ENCODE results near the gene PIK3R1.

The PIK3R1 gene

GRCh38 chr5:68335075-68335474 lies 119.5 kb downstream of the PIK3R1 start:
- Histone ChIP-seq H3K18ac (ENCODE audit: low read length) (no peak overlapping the region), H2BK5ac (ENCODE audit: low read length) (no peak overlapping the region), H3K23ac (ENCODE audit: low read length) (no peak overlapping the region), H2AK5ac (ENCODE audit: low read length) (no peak overlapping the region), H3K27me3 (ENCODE audit: insufficient read depth, low read length, poor library complexity) (no peaks in the 10 kb centered on the region), H3K56ac (ENCODE audit: low read length) (no peak overlapping the region), H3K4me2 (ENCODE audit: low read length) (no peak overlapping the region), H2BK120ac (ENCODE audit: low read depth, low read length) (no peak overlapping the region), H2BK15ac (replicated peaks; ENCODE audit: low read depth) (no peak overlapping the region), H4K8ac (ENCODE audit: low read depth, low read length) (no peak overlapping the region), H3K4ac (ENCODE audit: low read depth, low read length) (no peak overlapping the region), H3K27ac (ENCODE audit: low read depth, low read length) (no peak overlapping the region), H4K5ac (ENCODE audit: low read length) (no peak overlapping the region), H3K79me2 (ENCODE audit: control insufficient read depth, insufficient read depth, low read length) (no peaks in the 10 kb centered on the region), H3K9ac (ENCODE audit: low read length) (no peak overlapping the region), H3K4me3 (ENCODE audit: low read length) (no peak overlapping the region), H3K36me3 (ENCODE audit: control insufficient read depth, insufficient read depth, low read length) (no peaks in the 10 kb centered on the region), H3K4me1 (ENCODE audit: control insufficient read depth, low read depth, low read length) (no peaks in the 10 kb centered on the region), H3K79me1 (ENCODE audit: low read length) (no peaks in the 10 kb centered on the region)
- no peak for DNase-seq

- H3K79me2 ChIP-seq (ENCODE audit: control insufficient read depth, insufficient read depth, low read length) = no peaks in the 10 kb centered on the region
- H3K27me3 ChIP-seq (ENCODE audit: insufficient read depth, low read length, poor library complexity) = no peaks in the 10 kb centered on the region
- no peak overlapping the region for H2BK15ac ChIP-seq (replicated peaks; ENCODE audit: low read depth)
- H3K79me1 ChIP-seq (ENCODE audit: low read length) = no peaks in the 10 kb centered on the region
- H2BK120ac ChIP-seq (ENCODE audit: low read depth, low read length) = no peak overlapping the region
- no peak overlapping the region for H3K23ac ChIP-seq (ENCODE audit: low read length)
- no peak overlapping the region for H2BK5ac ChIP-seq (ENCODE audit: low read length)
- no peak overlapping the region for H3K56ac ChIP-seq (ENCODE audit: low read length)
- H3K4me3 ChIP-seq (ENCODE audit: low read length) = no peak overlapping the region
- H3K27ac ChIP-seq (ENCODE audit: low read depth, low read length) = no peak overlapping the region
- no peak overlapping the region for H4K5ac ChIP-seq (ENCODE audit: low read length)
- no peak for DNase-seq
- no peaks in the 10 kb centered on the region for H3K36me3 ChIP-seq (ENCODE audit: control insufficient read depth, insufficient read depth, low read length)
- H3K4me2 ChIP-seq (ENCODE audit: low read length) = no peak overlapping the region
- H3K4ac ChIP-seq (ENCODE audit: low read depth, low read length) = no peak overlapping the region
- H3K18ac ChIP-seq (ENCODE audit: low read length) = no peak overlapping the region
- H3K4me1 ChIP-seq (ENCODE audit: control insufficient read depth, low read depth, low read length) = no peaks in the 10 kb centered on the region
- H4K8ac ChIP-seq (ENCODE audit: low read depth, low read length) = no peak overlapping the region
- H3K9ac ChIP-seq (ENCODE audit: low read length) = no peak overlapping the region
- H2AK5ac ChIP-seq (ENCODE audit: low read length) = no peak overlapping the region
These were observed 120.6 kb downstream of the PIK3R1 start for GRCh38 chr5:68336200-68336599.

- H3K27me3 ChIP-seq (ENCODE audit: insufficient read depth, low read length, poor library complexity) = no peaks in the 10 kb centered on the region
- no peaks in the 10 kb centered on the region for H3K4me1 ChIP-seq (ENCODE audit: control insufficient read depth, low read depth, low read length)
- WGBS (ENCODE audit: extremely low coverage, insufficient coverage, low lambda C conversion rate) = no CpG with 5 or more reads among the region's 4 CpGs
These were observed 121.7 kb downstream of the PIK3R1 start for GRCh38 chr5:68337235-68337634.

GRCh38 chr5:68339921-68340321 lies 124.4 kb downstream of the PIK3R1 start:
- no peak overlapping the region for H4K5ac ChIP-seq (ENCODE audit: low read length)
- no peak overlapping the region for H3K4ac ChIP-seq (ENCODE audit: low read depth, low read length)
- no peaks in the 10 kb centered on the region for H3K4me1 ChIP-seq (ENCODE audit: control insufficient read depth, low read depth, low read length)
- no peaks in the 10 kb centered on the region for H3K27me3 ChIP-seq (ENCODE audit: insufficient read depth, low read length, poor library complexity)
- H2AK5ac ChIP-seq (ENCODE audit: low read length) = no peak overlapping the region
- no peak overlapping the region for H3K56ac ChIP-seq (ENCODE audit: low read length)
- H4K8ac ChIP-seq (ENCODE audit: low read depth, low read length) = no peak overlapping the region
- H3K9ac ChIP-seq (ENCODE audit: low read length) = no peak overlapping the region
- no peaks in the 10 kb centered on the region for H3K79me2 ChIP-seq (ENCODE audit: control insufficient read depth, insufficient read depth, low read length)
- no peak for DNase-seq
- H3K18ac ChIP-seq (ENCODE audit: low read length) = no peak overlapping the region
- no peak overlapping the region for H2BK5ac ChIP-seq (ENCODE audit: low read length)
- WGBS (ENCODE audit: extremely low coverage, insufficient coverage, low lambda C conversion rate) = no CpG with 5 or more reads among the region's 1 CpG
- H3K4me2 ChIP-seq (ENCODE audit: low read length) = no peak overlapping the region
- H3K4me3 ChIP-seq (ENCODE audit: low read length) = no peak overlapping the region
- no peak overlapping the region for H3K27ac ChIP-seq (ENCODE audit: low read depth, low read length)
- H3K36me3 ChIP-seq (ENCODE audit: control insufficient read depth, insufficient read depth, low read length) = no peaks in the 10 kb centered on the region
- no peak overlapping the region for H2BK15ac ChIP-seq (replicated peaks; ENCODE audit: low read depth)
- H3K79me1 ChIP-seq (ENCODE audit: low read length) = no peaks in the 10 kb centered on the region
- no peak overlapping the region for H3K23ac ChIP-seq (ENCODE audit: low read length)
- H2BK120ac ChIP-seq (ENCODE audit: low read depth, low read length) = no peak overlapping the region

More at GRCh38 chr5:68337235-68337634, 121.7 kb downstream of the PIK3R1 start:
- no peak overlapping the region for H2BK5ac ChIP-seq (ENCODE audit: low read length)
- no peak overlapping the region for H2BK15ac ChIP-seq (replicated peaks; ENCODE audit: low read depth)
- H3K79me1 ChIP-seq (ENCODE audit: low read length) = no peaks in the 10 kb centered on the region
- no peaks in the 10 kb centered on the region for H3K36me3 ChIP-seq (ENCODE audit: control insufficient read depth, insufficient read depth, low read length)
- no peak overlapping the region for H3K56ac ChIP-seq (ENCODE audit: low read length)
- H2AK5ac ChIP-seq (ENCODE audit: low read length) = no peak overlapping the region
- H3K4me2 ChIP-seq (ENCODE audit: low read length) = no peak overlapping the region
- H3K9ac ChIP-seq (ENCODE audit: low read length) = no peak overlapping the region
- H3K4ac ChIP-seq (ENCODE audit: low read depth, low read length) = no peak overlapping the region
- no peak overlapping the region for H3K23ac ChIP-seq (ENCODE audit: low read length)
- no peak overlapping the region for H3K18ac ChIP-seq (ENCODE audit: low read length)
- H3K79me2 ChIP-seq (ENCODE audit: control insufficient read depth, insufficient read depth, low read length) = no peaks in the 10 kb centered on the region
- no peak overlapping the region for H3K27ac ChIP-seq (ENCODE audit: low read depth, low read length)
- DNase-seq = no peak
- H2BK120ac ChIP-seq (ENCODE audit: low read depth, low read length) = no peak overlapping the region
- H4K5ac ChIP-seq (ENCODE audit: low read length) = no peak overlapping the region
- H3K4me3 ChIP-seq (ENCODE audit: low read length) = no peak overlapping the region
- no peak overlapping the region for H4K8ac ChIP-seq (ENCODE audit: low read depth, low read length)

GRCh38 chr5:68341006-68341405 lies 125.5 kb downstream of the PIK3R1 start:
- no peaks in the 10 kb centered on the region for H3K79me2 ChIP-seq (ENCODE audit: control insufficient read depth, insufficient read depth, low read length)
- H3K4me3 ChIP-seq (ENCODE audit: low read length) = no peak overlapping the region
- no peak overlapping the region for H3K18ac ChIP-seq (ENCODE audit: low read length)
- H3K9ac ChIP-seq (ENCODE audit: low read length) = no peak overlapping the region
- no peak overlapping the region for H3K4me2 ChIP-seq (ENCODE audit: low read length)
- no peak overlapping the region for H2AK5ac ChIP-seq (ENCODE audit: low read length)
- no peak for DNase-seq
- no peak overlapping the region for H2BK15ac ChIP-seq (replicated peaks; ENCODE audit: low read depth)
- H3K36me3 ChIP-seq (ENCODE audit: control insufficient read depth, insufficient read depth, low read length) = no peaks in the 10 kb centered on the region
- H2BK120ac ChIP-seq (ENCODE audit: low read depth, low read length) = no peak overlapping the region
- H3K4ac ChIP-seq (ENCODE audit: low read depth, low read length) = no peak overlapping the region
- H3K27ac ChIP-seq (ENCODE audit: low read depth, low read length) = no peak overlapping the region
- no peaks in the 10 kb centered on the region for H3K4me1 ChIP-seq (ENCODE audit: control insufficient read depth, low read depth, low read length)
- no peak overlapping the region for H3K23ac ChIP-seq (ENCODE audit: low read length)
- no peaks in the 10 kb centered on the region for H3K27me3 ChIP-seq (ENCODE audit: insufficient read depth, low read length, poor library complexity)
- WGBS (ENCODE audit: extremely low coverage, insufficient coverage, low lambda C conversion rate) = no CpG with 5 or more reads among the region's 3 CpGs
- no peak overlapping the region for H2BK5ac ChIP-seq (ENCODE audit: low read length)
- no peak overlapping the region for H4K5ac ChIP-seq (ENCODE audit: low read length)
- H3K79me1 ChIP-seq (ENCODE audit: low read length) = no peaks in the 10 kb centered on the region
- no peak overlapping the region for H3K56ac ChIP-seq (ENCODE audit: low read length)
- no peak overlapping the region for H4K8ac ChIP-seq (ENCODE audit: low read depth, low read length)

- no peak overlapping the region for H3K4ac ChIP-seq (ENCODE audit: low read depth, low read length)
- H3K27ac ChIP-seq (ENCODE audit: low read depth, low read length) = no peak overlapping the region
- H3K23ac ChIP-seq (ENCODE audit: low read length) = no peak overlapping the region
- no peak overlapping the region for H2AK5ac ChIP-seq (ENCODE audit: low read length)
- no peak overlapping the region for H3K56ac ChIP-seq (ENCODE audit: low read length)
- H2BK5ac ChIP-seq (ENCODE audit: low read length) = no peak overlapping the region
- no CpG with 5 or more reads among the region's 1 CpG for WGBS (ENCODE audit: extremely low coverage, insufficient coverage, low lambda C conversion rate)
- no peak overlapping the region for H3K9ac ChIP-seq (ENCODE audit: low read length)
- H2BK15ac ChIP-seq (replicated peaks; ENCODE audit: low read depth) = no peak overlapping the region
- no peaks in the 10 kb centered on the region for H3K4me1 ChIP-seq (ENCODE audit: control insufficient read depth, low read depth, low read length)
- H3K36me3 ChIP-seq (ENCODE audit: control insufficient read depth, insufficient read depth, low read length) = no peaks in the 10 kb centered on the region
- no peaks in the 10 kb centered on the region for H3K27me3 ChIP-seq (ENCODE audit: insufficient read depth, low read length, poor library complexity)
- no peak overlapping the region for H2BK120ac ChIP-seq (ENCODE audit: low read depth, low read length)
- no peak overlapping the region for H3K4me3 ChIP-seq (ENCODE audit: low read length)
- H3K79me1 ChIP-seq (ENCODE audit: low read length) = no peaks in the 10 kb centered on the region
- H3K4me2 ChIP-seq (ENCODE audit: low read length) = no peak overlapping the region
- no peak overlapping the region for H4K5ac ChIP-seq (ENCODE audit: low read length)
- H3K18ac ChIP-seq (ENCODE audit: low read length) = no peak overlapping the region
- H4K8ac ChIP-seq (ENCODE audit: low read depth, low read length) = no peak overlapping the region
- no peak for DNase-seq
- no peaks in the 10 kb centered on the region for H3K79me2 ChIP-seq (ENCODE audit: control insufficient read depth, insufficient read depth, low read length)
These were observed 127.1 kb downstream of the PIK3R1 start for GRCh38 chr5:68342693-68343092.
